IPS DF 19.7 (cell line): ENCODE results near the gene YBX2.
"Not testable (repeated sequence)": the region's sequence is repeated elsewhere in the genome, so short reads cannot be mapped to it uniquely, and the experiment has no call there.

Experiments
- DNase-seq: peaks from one replicate; pipeline ENCODE4 v3.0.0-alpha.2; 2013; ENCODE audit warnings: low read depth, low spot score

Gene YBX2

DNA sequence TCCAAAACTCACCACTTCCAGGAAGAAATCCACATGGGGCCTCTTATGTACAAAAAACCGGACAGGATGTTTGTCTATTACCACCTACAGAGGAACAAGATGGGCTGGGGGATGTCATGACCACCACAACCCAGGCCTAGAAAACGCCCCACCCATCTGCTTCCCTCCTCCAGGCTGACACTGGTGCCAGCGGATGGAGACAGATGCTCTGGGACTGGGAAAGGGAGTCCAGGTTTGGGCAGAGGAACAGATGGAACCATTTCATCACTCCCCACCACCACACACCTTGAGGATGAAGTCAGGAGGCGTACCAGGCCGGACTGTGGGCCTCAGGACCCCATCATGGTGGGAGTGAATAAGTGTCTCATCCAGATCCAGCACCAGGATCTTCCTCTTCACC, 47.7 kb downstream of the YBX2 start:
- no peak for DNase-seq

DNA sequence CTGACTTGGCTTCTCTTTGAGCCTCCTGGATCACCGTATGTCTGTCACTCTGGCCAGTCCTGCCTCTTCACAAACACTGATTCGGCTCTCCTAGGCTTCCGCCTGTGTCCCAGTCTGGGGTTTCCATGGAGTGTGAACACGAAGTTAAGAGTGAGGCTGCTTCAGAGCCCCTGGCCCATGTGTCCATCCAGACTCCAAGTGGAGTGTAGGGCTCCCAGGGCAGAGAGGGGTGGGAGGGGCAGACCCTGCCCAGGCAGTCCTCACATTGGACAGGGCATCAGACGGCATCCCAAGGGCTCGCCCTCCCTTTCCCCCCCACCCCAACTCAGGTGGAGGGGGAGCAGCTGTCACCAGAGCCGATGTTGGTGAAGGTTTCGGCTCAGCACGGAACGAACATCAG, 50.6 kb downstream of the YBX2 start:
- DNase-seq: not testable (repeated sequence)

DNA sequence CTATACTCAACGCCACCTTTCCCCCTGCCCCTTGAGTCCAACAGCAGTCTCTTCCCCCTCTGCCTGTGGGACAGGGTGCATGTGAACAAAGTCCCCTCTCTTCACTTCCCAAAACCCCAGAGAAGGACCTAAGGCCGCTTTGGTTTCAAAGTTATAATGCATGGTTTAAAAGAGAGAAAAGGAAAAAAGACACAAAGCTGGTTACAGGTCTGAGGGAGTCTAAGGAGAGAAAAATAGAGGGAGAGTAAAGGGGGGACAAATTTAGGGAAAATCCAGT, 51.0 kb downstream of the YBX2 start:
- no peak for DNase-seq

DNA sequence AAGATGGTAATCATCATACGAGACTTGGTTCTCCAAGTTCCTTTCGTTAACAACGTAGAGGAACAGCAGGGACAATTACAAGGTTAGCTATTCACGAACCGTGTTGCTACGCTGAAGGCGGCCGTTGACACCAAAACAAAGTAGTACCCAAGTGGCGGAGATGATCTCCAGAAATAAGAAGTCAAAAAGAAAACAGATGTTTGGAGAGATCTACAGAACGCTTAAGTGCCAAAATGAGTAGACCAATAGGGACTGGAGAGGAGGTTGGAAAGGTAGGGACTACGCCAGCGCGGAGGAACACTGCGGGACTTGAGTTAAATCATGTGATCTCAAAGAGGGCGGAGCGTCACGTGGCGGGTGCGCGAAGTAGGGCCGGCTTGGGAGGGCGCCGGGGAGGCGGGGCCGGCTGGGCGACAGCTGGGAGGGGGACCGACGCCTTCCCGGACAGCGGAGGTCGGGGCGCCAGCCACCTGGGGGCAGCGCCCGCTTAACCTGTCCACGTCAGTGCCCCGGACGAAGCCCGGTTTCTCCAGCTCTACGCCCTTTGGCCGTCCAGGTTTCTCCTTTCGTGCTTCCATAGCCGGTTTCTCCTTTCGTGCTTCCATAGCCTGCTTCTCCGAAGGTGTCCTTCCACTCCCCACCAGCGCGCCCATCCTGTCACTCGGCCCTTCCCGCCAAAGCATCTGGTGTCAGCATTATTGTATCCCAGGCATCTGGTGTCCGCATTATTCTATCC, 51.6 kb downstream of the YBX2 start:
- no peak for DNase-seq

DNA sequence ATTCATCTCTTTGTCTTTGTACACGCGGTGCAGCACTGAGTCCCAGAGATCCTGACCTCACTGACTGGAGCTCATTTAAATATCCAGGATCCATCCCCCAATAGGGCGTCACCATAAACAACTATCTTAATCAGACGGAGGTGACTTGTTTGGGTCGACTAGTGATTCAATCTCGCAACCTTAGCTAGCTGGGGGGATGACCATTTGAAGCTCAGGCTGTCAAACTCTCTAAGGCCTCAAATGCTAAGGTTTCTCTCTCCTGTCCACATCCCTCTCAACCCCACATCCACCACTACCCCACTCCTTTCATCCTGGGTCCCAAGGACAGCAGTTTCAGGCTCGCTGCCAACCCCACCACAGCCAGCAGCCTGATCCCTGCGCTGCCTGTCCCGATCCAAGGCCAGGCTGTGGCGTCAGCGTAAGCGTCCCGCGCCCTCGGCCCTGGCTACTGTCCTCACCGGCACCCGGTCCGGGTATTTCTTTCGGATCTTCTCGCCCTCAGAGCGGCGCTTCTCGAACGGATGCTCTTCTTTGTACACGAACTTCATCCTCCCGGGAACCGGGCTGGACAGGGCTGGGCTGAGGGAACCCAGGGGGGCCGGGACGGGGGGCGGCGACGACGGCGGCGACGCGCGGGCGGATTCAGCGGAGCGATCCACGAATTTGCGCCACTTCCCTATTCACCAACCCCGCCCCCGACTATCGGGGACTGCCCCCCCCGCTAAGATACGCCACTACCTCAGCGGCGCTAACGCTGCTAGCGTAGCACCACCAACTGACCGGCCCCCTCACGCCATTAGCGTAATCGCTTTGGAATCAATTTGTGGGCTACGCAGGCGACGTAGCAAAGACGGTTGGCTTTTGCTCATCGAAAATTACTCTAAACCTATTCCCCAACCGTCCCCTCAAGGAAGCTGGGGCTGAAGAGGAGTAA, 52.4 kb downstream of the YBX2 start, which contains the start of gene GABARAP:
GABARAP (minus strand) TSS at position 667 of the 934 bp plus-strand sequence; CDS start at position 548, 119 bp downstream.
- no peak for DNase-seq

DNA sequence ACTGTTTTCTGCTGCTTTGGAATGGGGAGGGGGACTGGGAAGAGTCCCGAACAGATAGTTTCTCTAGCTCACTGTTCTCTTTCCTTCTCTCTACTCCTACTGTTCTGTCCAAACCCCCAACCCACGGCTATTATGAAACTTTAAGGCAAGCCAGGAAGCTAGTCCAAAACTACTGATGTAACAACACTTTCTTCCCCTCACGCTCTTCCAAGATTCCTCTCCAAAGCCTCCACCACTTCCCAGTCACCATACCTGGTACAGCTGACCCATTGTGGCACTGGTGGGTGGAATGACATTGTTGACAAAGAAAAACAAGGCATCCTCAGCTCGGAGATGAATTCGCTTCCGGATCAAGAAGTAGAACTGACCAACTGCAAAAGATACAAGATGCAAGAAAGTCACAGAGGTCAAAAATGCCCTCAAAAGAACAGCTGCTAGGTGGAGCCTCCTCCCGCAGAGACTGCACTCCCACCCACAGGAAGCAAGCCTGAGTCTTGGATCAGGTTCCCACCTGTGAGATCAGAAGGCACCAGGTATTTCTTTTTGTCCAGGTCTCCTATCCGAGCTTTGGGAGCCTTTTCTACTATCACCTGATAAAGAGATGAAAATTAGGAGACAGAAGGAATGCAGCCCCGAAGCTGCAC, 53.2 kb downstream of the YBX2 start:
- DNase-seq: no peak

DNA sequence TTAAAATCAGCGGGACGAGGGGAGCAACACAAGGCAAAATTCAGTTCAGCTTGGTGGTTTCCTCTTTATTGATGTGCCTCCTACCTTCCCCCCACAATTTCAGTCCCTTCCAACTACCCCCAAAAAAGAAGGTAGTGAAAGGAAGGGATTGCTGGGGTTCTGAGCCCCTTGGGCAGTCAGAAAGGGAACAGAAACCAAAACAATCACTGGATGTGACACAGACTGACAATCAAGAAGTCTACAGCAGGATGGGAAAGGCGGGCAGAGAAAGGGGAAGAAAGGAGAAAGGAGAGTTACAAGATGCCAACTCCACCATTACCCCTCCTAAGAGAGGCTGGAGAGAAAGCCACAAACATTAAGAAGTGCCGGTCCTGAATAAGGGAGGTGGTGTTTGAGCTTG, 54.1 kb downstream of the YBX2 start:
- no peak for DNase-seq

DNA sequence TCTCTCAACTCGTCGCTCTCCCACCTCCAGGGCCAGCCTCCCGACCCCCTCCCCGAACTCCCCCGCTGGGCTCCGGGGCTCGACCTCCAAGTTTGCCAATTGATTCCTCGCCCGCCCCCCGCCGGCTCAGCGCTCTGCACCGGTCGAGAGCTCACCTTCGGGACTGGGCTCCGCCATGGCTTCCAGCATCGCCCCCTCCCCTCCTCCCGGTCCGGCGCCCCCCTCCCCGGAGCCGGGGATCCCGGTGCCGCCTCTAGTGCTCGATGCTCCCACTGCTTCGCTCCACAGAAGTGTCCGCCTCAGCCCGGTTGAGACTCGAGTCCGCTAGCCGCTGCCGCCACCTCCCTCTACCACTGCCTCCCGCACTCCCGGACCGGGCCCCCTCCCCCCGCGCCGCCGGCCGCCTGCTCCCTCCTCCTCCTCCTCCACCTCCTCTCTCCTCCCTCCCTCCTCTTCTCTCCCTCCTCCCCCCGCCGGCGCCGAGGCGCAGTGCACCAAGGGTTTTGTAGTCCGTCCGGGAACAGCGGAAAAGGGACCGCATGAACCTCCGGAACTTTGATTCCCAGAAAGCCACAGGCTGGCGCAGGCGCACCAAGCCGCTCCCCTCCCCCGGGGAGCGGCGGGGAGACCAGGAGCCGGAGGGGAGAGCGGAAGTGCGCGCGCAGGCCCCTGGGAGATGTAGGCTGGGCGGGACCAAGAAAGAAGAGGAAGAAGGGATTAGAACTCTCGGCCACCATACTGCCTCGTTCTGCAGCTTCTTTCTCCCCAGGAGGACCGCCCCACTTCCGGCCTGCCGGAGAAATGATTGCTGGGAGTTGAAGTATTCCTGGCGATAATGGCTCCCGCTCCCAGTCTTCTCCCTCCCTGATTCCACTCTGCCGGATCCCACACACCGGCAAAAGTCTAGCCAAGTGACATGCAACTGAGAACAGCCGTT, 55.1 kb downstream of the YBX2 start, which contains the start of gene PHF23:
PHF23 (minus strand) TSS at position 367 of the 937 bp plus-strand sequence; CDS start at position 189, 178 bp downstream.
- peak; percentile 98 for DNase-seq

DNA sequence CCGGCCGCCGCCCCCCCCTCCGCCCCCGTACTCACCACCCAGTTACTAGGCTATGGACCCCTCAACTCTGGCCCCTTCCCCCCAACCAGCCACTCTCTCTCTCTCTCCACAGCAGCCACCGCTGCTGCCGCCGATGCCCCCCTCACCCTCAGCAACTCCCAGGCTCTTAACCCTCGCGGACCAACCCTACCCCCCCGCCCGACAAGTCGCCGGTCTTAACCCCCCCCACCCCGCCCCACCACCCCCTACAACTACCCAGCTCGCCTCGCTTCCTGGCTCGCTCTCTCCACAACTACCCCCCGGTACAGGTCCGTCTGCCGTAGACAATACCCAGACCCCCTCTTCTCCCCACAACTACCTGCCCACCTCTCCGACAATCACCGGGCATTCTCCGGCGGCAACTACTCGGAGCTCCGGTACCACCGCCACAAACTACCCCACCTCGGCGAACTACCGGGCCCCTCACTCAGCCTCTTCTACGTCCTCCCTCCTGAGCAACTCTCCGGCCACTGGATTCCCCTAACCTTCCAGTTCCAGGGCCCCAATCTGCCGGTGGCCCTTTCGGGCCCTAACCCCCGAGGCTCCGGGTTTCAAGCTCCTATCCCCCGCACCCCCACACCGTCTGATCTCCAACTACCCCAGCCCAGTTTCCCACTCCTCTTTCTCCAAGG, 55.9 kb downstream of the YBX2 start:
- no peak for DNase-seq
